GM21825 (cell line): Measurements from ENCODE around the gene BHLHA9.
"Not testable (repeated sequence)": the region's sequence is repeated elsewhere in the genome, so short reads cannot be mapped to it uniquely, and the experiment has no call there.

ENCODE experiments used
- ATAC-seq: cut with Tn5 transposase; IDR thresholded peaks from one replicate; pipeline ENCODE4 v1.9.1; 2021; ENCODE audit warnings: mild to moderate bottlenecking, moderate library complexity; ENCODE audit not compliant: unreplicated experiment

Gene BHLHA9

GRCh38 chr17:1299552-1300370 is 29.5 kb downstream of the BHLHA9 start:
- no peak for ATAC-seq

- ATAC-seq, result no peak
These were observed 30.2 kb downstream of the BHLHA9 start for GRCh38 chr17:1300371-1300905.

- no peak for ATAC-seq
These were observed 31.3 kb downstream of the BHLHA9 start for GRCh38 chr17:1301546-1301945.

- ATAC-seq, result no peak
These were observed 32.5 kb downstream of the BHLHA9 start for GRCh38 chr17:1302761-1303160.

GRCh38 chr17:1304522-1304921 is 34.3 kb downstream of the BHLHA9 start:
- ATAC-seq, result no peak

GRCh38 chr17:1304962-1305563 is 34.8 kb downstream of the BHLHA9 start:
- ATAC-seq, result no peak

- ATAC-seq, result not testable (repeated sequence)
These were observed 37.6 kb downstream of the BHLHA9 start for GRCh38 chr17:1307829-1308228.

- ATAC-seq, result no peak
These were observed 42.1 kb downstream of the BHLHA9 start for GRCh38 chr17:1312261-1312870.

- ATAC-seq, result no peak
These were observed 43.2 kb downstream of the BHLHA9 start for GRCh38 chr17:1313270-1314005.

- ATAC-seq, result no peak
These were observed 45.2 kb downstream of the BHLHA9 start for GRCh38 chr17:1315409-1315808.

GRCh38 chr17:1315891-1316403 is 45.7 kb downstream of the BHLHA9 start:
- no peak for ATAC-seq
